HG03280 (cell line): ENCODE data around the gene DSC2.

Experiments used
- ATAC-seq: cut with Tn5 transposase; IDR thresholded peaks from one replicate; pipeline ENCODE4 v1.9.1; 2021; ENCODE audit warnings: mild to moderate bottlenecking, moderate library complexity; ENCODE audit not compliant: unreplicated experiment

DSC2 gene

GRCh38 chr18:31099450-31100230 is 2.6 kb downstream of the DSC2 start:
- ATAC-seq, result no peak

- no peak for ATAC-seq
These were observed 3.3 kb downstream of the DSC2 start for GRCh38 chr18:31098878-31099277.

- no peak for ATAC-seq
These were observed 4.6 kb downstream of the DSC2 start for GRCh38 chr18:31097666-31098065.

GRCh38 chr18:31093880-31094279 is 8.3 kb downstream of the DSC2 start:
- ATAC-seq, result no peak

GRCh38 chr18:31093294-31093693 is 8.9 kb downstream of the DSC2 start:
- ATAC-seq, result no peak

- no peak for ATAC-seq
These were observed 10.9 kb downstream of the DSC2 start for GRCh38 chr18:31091350-31091749.

- no peak for ATAC-seq
These were observed 13.7 kb downstream of the DSC2 start for GRCh38 chr18:31088532-31088931.

GRCh38 chr18:31079973-31080372 is 22.2 kb downstream of the DSC2 start:
- no peak for ATAC-seq

- ATAC-seq, result no peak
These were observed 24.3 kb downstream of the DSC2 start for GRCh38 chr18:31077878-31078277.

GRCh38 chr18:31072175-31072574 is 30.0 kb downstream of the DSC2 start:
- no peak for ATAC-seq

GRCh38 chr18:31070206-31070605 is 32.0 kb downstream of the DSC2 start:
- ATAC-seq, result no peak

- no peak for ATAC-seq
These were observed 36.0 kb downstream of the DSC2 start for GRCh38 chr18:31066266-31066665.

- no peak for ATAC-seq
These were observed 37.0 kb downstream of the DSC2 start for GRCh38 chr18:31065036-31065773.

GRCh38 chr18:31064130-31064529 is 38.1 kb downstream of the DSC2 start:
- peak; percentile 76 for ATAC-seq

GRCh38 chr18:31061945-31062344 is 40.3 kb downstream of the DSC2 start:
- ATAC-seq, result no peak

- ATAC-seq, result no peak
These were observed 43.3 kb downstream of the DSC2 start for GRCh38 chr18:31058897-31059296.

GRCh38 chr18:31057917-31058316 is 44.3 kb downstream of the DSC2 start:
- ATAC-seq, result no peak

- no peak for ATAC-seq
These were observed 45.2 kb downstream of the DSC2 start for GRCh38 chr18:31057051-31057450.

GRCh38 chr18:31056296-31056695 is 45.9 kb downstream of the DSC2 start:
- no peak for ATAC-seq

GRCh38 chr18:31050635-31051034 is 51.6 kb downstream of the DSC2 start:
- ATAC-seq, result no peak

- ATAC-seq, result no peak
These were observed 53.0 kb downstream of the DSC2 start for GRCh38 chr18:31049189-31049588.

GRCh38 chr18:31048216-31048615 is 54.0 kb downstream of the DSC2 start:
- no peak for ATAC-seq
